ENCODE data around the gene GPR17.

The GPR17 gene

GRCh38 chr2:127685410-127686080, 39.6 kb downstream of the GPR17 start:
- CTCF ChIA-PET: interaction anchor here (0.6 to 0.8 kb wide), 5 partner anchors 53 to 458 kb away, joined by 3 to 4 read pairs (median 3); no protein-coding TSS in a partner anchor
- no peak for DNase-seq (ENCODE audit: low spot score)
- no peak overlapping the region for H3K27ac ChIP-seq
- no peak for TF ChIP-seq CTCF (conservative IDR thresholded peaks at IDR 0.05; ENCODE audit: low read depth)
- POLR2A ChIA-PET (ENCODE audit: low non-redundant PET): no interaction called here

GRCh38 chr2:127688405-127688804, 42.5 kb downstream of the GPR17 start:
- no peak for TF ChIP-seq CTCF (conservative IDR thresholded peaks at IDR 0.05; ENCODE audit: low read depth)
- ChIA-PET CTCF (no interaction called here), POLR2A (ENCODE audit: low non-redundant PET) (no interaction called here)
- no peak for DNase-seq (ENCODE audit: low spot score)
- no peak overlapping the region for H3K27ac ChIP-seq

GRCh38 chr2:127690696-127691095, 44.7 kb downstream of the GPR17 start:
- TF ChIP-seq CTCF (conservative IDR thresholded peaks at IDR 0.05; ENCODE audit: low read depth): no peak
- DNase-seq (ENCODE audit: low spot score): no peak
- ChIA-PET POLR2A (ENCODE audit: low non-redundant PET) (no interaction called here), CTCF (interaction anchor here (0.6 kb wide), 2 partner anchors 61 to 493 kb away, joined by 3 to 4 read pairs; no protein-coding TSS in a partner anchor)
- H3K27ac ChIP-seq: no peak overlapping the region

GRCh38 chr2:127694986-127695385, 49.0 kb downstream of the GPR17 start:
- CTCF ChIA-PET: interaction anchor here (0.7 kb wide), 1 partner anchor 9 kb away, joined by 3 read pairs; no protein-coding TSS in a partner anchor
- no peak for DNase-seq (ENCODE audit: low spot score)
- no peak overlapping the region for H3K27ac ChIP-seq
- TF ChIP-seq CTCF (conservative IDR thresholded peaks at IDR 0.05; ENCODE audit: low read depth): no peak
- POLR2A ChIA-PET (ENCODE audit: low non-redundant PET): interaction anchor here (0.7 kb wide), 1 partner anchor 70 kb away, joined by 14 read pairs; no protein-coding TSS in a partner anchor

GRCh38 chr2:127695491-127696472, 49.8 kb downstream of the GPR17 start:
- CTCF ChIA-PET: interaction anchor here (0.6 to 0.7 kb wide), 3 partner anchors 8 to 302 kb away, joined by 3 read pairs; no protein-coding TSS in a partner anchor
- no peak for DNase-seq (ENCODE audit: low spot score)

More at GRCh38 chr2:127695491-127696472, 49.8 kb downstream of the GPR17 start:
- no peak overlapping the region for H3K27ac ChIP-seq
- TF ChIP-seq CTCF (conservative IDR thresholded peaks at IDR 0.05; ENCODE audit: low read depth): no peak
- POLR2A ChIA-PET (ENCODE audit: low non-redundant PET): interaction anchor here (0.7 kb wide), 1 partner anchor 69 kb away, joined by 14 read pairs; no protein-coding TSS in a partner anchor
